T47D (cell line): Measurements from ENCODE around the gene WDR7.
A peak's percentile ranks its signal among the peaks of the same experiment; 100 is the strongest.
"Not testable (repeated sequence)": the region's sequence is repeated elsewhere in the genome, so short reads cannot be mapped to it uniquely, and the experiment has no call there.

Source experiments
- DNase-seq, 2 experiments: peaks; one replicate each; pipeline versions ENCODE4 v3.0.0 to v3.0.0-alpha.2; 2011 to 2012; ENCODE audit warnings: low read depth in 1 of 2, low spot score in 1 of 2
- JUND ChIP-seq: IDR thresholded peaks from 2 replicates; pipeline ENCODE4 v1.6.1; 2012; ENCODE audit warnings: low read depth
- in situ Hi-C: cut with HindIII; loops from 2 replicates; pipeline ENCODE4 v1.10.0; 2016; ENCODE audit warnings: low sequenced_read_pairs, low pct_unique_long_range_greater_than_20kb

Gene WDR7

DNA sequence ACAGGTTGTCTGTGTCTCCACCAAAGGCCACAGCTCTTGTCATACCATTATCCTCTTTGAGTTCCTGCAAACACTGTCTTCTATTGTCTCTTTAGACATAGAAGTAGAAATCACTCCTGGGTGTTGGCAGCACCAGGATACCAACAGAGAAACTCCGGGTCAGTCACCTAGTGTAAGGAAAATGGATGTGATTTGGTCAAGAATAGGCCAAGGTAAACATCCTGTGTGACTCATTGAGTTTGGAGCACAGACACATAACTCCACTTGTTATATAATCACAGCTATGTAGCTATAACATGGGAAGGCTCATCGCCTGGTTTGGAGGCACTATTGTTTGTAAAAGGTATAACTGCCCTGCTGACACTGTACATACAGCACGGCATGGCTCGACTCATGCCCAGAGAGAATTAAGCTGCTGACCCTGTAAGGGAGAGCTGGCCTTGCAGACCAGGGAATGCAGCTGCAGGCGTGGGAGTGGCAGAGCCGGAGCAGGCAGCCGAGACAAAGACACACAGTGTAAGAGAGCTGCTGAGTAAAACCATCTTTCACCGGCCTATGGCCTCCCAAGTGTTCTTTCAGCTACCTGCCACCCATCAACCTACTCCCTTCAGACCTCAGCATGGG is 9.3 kb upstream of the WDR7 start:
- DNase-seq = no peak
- TF ChIP-seq JUND = no peak
- in situ Hi-C loops = no loop called here

- in situ Hi-C loops = no loop called here
- no peak for TF ChIP-seq JUND
- no peak for DNase-seq
These were observed 7.8 kb upstream of the WDR7 start for GRCh38 chr18:56643381-56643780.

GRCh38 chr18:56645415-56646016 is 5.6 kb upstream of the WDR7 start:
- DNase-seq = peak in 1 of 2 experiments; percentile 21
- no peak for TF ChIP-seq JUND
- in situ Hi-C loops = no loop called here

GRCh38 chr18:56647071-56647470 is 4.1 kb upstream of the WDR7 start:
- no peak for DNase-seq
- TF ChIP-seq JUND = no peak
- in situ Hi-C loops = no loop called here

DNA sequence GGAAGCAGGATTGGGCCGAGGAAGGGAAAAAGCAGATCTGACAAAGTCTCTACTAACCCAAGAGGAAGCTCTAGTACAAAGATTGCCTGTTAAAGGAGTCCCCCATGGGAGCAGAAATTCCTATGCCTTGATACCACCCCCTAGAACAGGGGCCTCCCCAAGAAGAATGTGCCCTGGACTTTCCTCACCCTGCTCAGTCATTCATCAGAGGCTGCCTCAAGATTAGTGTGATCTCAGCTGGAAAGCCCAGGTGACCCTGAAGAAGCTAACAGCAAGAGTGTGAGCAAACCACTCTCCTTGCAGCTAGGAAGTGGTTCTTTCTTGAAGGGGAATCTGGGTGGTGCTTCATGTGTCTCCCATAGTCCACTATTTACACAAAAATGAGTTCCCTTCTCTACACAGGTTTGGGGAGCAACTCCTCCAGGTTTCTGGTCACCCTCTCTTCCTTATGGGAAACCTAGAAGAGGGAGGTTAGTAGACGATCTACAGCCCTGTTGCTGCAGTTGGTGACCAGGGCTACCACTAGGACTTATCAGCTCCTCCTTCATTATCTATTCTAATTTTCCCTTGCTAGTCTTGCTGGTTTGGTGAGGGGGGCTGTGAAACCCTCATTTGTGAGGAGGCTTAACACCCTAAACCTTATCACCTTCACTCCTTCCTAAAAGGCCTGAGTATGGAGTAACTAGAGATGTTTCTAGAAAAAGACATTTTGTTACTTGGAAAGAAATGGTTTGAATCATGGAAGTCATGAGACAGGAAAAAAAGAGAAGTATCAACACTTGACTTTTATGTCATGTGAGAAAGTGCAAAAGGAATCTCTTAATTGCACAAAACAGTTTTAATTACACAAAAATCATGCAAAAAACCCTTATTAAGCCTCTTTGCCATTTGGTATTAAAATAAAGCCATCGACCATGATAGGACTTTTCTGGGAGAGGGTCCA is 2.9 kb upstream of the WDR7 start:
- no peak for DNase-seq
- in situ Hi-C loops = no loop called here
- TF ChIP-seq JUND = no peak

GRCh38 chr18:56649996-56650395 is 1.2 kb upstream of the WDR7 start:
- in situ Hi-C loops = no loop called here
- no peak for DNase-seq
- no peak for TF ChIP-seq JUND

GRCh38 chr18:56651771-56652092 is 573 bp downstream of the WDR7 start:
- TF ChIP-seq JUND = no peak
- in situ Hi-C loops = no loop called here
- no peak for DNase-seq

DNA sequence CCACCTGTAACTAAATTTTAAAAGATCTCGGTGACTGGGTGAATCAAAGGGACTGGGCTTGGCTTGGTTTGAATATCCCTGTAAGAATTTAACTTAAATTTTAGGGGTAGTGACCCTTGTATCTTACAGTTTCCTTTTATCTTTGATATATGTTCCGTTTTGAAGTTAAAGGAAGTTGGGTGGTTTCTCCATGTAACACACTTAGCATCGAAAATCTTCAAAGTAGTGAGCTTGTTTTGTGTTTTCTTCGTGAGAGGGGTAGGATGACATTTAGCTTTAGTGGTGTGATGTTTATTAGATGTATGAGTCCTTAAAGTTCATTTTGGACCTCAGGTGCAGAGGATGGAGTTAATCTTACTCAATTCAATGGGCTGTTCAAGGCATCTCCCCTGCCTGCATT is 1.6 kb downstream of the WDR7 start:
- no peak for TF ChIP-seq JUND
- in situ Hi-C loops = no loop called here

GRCh38 chr18:56654280-56654679 is 3.1 kb downstream of the WDR7 start:
- in situ Hi-C loops = not testable (repeated sequence)

More for the DNA sequence above, 1.6 kb downstream of the WDR7 start:
- DNase-seq = no peak

GRCh38 chr18:56658261-56658660 is 7.1 kb downstream of the WDR7 start:
- no peak for TF ChIP-seq JUND
- in situ Hi-C loops = no loop called here
- DNase-seq = no peak

More at GRCh38 chr18:56654280-56654679, 3.1 kb downstream of the WDR7 start:
- not testable (repeated sequence) for DNase-seq

- DNase-seq = no peak
- no peak for TF ChIP-seq JUND
- in situ Hi-C loops = no loop called here
These were observed 8.0 kb downstream of the WDR7 start for GRCh38 chr18:56659111-56659510.

GRCh38 chr18:56660655-56661054 is 9.5 kb downstream of the WDR7 start:
- in situ Hi-C loops = no loop called here
- no peak for TF ChIP-seq JUND
- DNase-seq = no peak
